Measurements from ENCODE around the gene CRHR2.

The CRHR2 gene

DNA sequence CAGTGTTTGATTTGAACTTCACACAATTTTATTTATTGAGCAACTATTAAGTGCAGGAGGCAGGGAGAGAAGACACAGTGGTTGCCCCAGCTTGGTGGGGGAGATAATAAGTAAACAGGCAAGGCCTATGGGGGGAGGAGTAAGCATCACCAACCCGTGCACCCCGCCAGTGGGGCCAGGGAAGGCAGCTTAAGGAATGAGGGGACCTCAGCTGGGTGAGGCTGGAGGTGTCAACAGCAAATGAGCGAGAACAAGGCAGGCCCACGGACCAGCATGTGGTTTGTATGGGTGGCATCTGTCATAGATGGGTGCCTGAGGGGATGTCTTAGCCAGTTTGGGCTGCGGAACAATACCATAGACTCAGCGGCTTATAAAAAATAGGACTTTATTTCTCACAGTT is 24.1 kb upstream of the CRHR2 start:
- DNase-seq, result no peak

DNA sequence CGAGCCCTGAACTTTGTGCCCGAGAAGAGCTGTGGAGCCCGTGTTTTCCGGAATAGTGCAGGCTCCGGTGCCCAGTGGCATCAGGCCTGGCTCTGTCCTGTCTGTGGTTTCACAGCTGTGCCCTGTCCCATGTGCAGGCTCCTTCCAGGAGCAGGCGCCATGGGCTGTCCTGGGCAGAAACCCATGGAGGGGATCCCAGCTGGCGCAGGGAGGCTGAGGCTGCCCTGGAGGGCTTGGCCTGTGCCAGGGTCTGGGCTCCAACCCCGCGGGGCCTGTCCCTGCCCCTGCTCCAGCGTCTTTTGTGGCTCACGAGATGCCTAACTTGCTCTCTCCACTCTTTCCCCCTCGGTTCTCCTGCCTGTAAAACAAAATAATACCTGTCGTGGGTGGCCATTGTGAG is 23.3 kb upstream of the CRHR2 start:
- DNase-seq, result no peak

DNA sequence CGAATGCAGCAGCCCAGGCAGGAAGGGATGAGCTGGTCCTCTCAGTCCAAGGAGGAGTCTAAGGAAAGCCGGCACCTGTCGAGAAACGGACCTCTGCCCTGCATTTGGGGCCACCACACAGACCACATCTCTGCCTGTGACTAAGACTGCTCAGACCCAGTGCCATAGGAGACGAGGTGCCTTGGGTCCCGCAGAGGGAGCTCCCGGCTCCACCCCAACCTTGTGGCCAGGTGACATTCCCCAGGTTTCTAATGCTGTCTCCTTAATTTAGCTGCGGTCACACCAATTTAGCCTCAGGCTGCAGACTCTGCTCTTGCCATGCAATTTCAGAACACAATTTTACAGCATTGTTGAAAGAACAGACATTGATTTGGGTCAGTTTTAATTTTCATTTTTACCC is 22.8 kb upstream of the CRHR2 start:
- DNase-seq, result no peak

DNA sequence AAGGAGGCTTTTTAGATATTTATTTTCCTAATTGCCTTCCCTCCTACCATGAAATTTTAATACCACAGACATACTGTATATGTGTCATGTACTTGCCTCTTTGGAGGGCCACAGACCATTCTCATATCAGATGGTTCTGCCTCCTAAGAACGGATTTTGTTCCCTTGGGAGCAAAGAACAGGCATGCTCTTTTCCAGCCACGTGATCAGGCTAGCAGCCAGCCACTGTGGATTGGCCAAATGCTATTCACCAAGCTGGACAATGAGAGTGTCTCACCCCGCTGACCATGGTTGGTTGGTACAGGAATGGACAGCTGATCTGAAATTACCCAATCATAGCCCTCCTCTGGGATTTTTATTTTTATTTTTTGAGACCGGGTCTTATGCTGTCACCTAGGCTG is 21.5 kb upstream of the CRHR2 start:
- no peak for DNase-seq

DNA sequence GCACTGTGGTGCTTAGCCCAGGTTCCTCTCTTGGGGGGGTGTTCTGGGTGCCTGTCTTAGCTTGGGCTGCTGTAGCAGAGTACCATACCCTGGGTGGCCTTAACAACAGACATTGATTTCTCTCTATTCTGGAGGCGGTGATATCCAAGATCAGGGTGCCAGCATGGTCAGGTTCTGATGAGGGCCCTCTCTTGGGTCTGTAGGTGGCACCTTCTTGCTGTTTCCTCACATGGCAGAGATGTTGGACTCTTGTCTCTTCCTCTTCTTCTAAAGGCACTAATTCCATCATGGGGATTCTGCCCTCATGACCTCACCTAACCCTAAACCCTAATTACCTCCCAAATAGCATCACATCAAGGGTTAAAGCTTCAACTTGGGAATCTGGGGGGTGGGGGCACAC is 19.9 kb upstream of the CRHR2 start:
- DNase-seq, result no peak

DNA sequence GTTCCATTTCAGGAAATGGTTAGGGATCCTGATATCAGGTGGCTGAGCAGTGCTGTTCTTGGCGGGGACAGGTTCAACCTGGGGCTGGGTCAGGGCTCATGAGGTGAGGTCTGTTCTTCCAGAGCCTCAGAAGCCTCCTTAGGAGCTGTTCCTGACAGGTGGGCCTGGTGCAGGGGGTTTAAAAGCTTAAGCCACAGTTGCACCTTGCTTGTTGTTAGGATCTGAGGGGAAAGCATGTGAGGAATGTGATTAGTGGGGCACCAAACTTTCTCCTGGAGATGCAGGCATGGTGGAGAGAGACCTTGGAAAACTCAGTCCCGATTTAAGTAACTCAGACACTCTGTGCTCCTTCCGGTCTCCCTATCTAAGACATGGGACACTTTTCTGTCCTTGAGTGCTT is 18.7 kb upstream of the CRHR2 start:
- no peak for DNase-seq

DNA sequence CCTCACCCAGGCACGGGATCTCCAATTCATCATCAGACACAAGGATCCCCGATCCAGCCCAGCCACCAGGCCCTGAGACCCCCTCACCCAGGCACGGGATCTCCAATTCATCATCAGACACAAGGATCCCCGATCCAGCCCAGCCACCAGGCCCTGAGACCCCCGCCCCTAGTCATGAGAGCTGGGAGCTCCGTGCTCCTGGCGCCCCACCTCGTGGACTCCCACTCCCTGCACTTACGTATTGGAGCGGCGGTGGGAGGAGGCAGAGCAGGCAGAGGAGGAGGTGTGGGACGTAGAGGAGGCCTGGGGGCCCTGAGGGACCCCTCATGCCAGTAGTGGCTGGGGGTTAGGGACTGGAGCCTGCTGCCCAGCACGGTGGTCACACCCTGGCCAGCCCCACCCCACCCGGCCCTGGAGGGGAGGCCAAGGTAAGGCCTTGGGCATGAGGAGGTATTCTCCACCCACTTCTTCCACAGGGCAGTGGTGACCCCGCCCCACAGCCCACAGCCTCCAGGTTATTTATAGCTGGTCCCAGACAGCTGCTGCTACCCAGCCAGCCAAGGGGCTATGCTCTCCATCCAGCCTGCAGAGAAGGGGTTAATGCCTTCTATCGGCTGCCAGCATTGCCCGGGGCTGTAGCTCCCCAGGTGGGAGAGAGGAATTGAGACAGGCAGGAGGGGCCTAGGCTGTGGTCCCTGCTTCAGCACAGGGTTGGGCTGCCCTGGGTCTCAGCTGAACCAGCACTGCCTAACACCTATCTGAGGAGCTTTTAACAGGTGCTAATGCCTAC is 17.6 kb upstream of the CRHR2 start:
- DNase-seq, result no peak

DNA sequence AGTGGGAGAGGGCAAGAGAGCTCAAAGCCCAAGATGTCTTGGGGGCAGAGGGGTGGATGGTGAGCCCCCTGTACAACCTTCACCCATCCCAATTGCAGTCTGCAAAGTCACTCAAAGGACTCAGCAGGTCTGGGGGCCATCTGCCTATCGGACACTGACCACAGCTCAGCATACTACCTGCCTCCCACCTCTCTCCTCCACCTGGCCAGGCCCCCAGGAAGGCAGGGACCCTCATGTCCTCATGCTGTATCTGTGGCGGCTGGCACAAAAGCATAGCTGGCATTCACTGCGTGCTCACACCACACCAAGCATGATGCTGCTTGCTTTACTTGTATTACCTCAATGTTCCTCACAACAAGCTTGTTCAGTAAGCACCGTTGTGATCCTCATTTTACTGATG is 16.2 kb upstream of the CRHR2 start:
- no peak for DNase-seq

DNA sequence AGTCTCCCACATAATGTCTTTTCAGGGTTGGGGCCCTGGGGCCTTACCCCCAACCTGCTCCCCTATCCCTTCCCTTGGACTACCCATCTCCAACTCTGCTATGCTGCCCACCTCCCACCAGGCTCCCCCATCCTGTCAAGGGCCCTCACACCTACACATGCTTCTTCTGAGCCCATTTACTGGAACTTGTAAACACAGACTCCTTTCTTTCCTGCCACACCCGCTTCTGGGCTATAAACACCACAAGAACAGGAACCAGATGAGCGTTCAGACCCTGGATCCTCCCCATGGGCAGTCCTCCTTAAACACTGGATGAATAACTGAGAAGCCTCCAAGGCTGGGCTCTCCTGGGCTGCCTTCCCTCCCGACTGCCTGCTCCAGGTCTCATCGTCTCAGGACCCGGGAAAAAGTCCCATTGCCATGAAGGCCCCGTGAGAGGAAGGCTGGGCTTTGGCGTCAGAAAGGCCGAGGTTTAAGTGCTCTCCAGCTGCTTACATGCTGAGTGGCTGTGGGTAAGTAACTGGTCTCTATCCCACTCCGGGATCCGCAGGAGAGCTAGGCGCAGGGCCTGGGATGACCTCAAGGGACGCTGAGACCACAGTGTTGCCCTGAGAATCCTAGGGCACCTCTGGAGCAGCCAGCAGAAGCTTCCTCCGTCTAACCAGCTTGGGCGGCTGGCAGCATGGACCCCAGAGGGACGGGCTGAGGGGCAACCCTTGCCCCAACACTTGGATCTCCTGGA is 15.6 kb upstream of the CRHR2 start:
- no peak for DNase-seq

DNA sequence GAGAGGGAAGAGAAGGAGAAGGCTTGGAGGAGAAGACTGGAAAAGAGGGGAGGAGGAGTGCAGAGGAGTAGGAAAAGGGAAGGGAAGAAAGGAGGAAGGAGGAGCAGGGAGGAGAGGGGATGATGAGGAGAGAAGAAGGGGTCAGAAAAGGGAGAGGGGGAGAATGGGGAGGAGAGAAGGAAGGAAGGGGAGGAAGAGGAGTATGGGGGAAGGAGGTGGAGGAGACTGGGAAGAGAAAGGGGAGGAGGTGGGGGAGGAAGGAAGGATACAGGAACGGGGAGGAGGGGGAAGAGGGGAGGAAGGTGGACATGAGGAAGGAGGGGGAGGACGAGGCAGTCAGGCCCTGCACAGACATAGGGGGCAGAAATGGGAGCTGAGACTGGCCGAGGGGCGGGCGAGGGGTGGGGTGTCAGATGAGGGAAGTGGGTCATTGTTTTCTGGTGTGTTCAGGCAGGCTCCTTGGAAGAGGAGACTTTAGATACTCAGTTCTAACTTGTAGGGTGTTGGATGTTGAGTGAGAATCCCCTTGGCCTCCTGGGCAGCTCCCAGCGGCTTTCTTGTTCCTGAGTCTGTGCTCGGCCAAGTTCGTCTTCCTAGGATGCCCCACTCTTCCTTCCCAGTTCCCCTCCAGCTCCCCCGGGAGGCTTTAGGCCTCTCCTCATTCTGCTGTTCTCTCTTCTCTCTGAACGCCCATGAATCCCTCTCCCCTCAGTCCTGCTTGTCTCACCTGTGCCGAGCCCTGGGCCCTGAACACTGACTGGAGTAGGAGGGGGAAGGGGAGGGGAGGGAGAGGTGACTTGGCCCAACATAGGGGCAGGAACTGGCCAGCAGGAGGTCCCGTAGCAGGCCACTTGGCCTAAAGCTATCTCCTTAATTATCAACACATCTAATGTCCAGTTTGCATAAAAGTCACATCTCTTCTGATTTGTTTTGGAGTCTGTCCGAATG is 12.8 kb upstream of the CRHR2 start:
- no peak for DNase-seq

DNA sequence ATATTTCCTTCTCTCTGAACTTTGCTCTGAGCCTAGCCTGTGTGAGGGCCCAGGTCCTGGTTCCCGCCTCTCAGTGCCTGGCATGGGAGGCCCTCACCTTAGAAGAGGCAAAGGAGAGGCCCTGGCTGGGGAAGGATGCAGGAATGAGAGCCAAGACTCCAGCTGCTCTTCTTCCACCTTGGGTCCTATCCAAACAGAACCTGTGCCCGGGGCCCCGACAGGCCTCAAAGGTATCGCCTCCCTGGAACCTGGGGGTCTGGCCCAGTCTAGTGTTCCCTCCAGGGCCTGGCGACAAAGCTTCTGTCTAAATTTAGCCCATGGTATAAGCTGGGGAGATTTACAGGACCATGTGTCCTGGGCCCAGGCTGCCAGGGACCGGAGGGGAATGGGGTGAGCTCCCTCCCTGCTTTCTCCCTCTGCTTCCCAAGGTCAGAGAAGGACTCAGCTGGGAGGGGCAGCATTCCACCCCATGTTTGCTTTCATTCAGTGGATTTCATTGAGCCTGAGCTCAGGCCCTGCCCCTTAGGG is 12.0 kb upstream of the CRHR2 start:
- DNase-seq, result no peak

DNA sequence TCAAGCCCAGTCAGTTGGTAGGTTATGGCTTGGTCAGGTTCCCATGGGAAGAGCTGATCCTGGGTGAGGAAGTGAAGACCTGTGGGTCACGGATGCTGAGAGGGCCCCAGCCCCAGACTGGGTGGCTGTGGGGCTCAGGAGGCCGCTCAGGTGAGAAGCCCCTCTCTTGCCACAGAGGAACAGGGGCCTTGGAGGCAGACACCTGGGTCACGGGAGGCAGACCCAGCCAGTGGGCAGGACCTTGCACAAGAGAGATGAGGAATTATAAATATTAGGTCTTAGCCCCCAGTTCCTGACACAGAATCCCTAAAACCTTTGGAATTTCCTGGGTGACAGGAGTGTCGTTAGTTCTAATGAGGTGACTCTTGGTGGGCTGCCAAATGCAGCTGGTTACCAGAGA is 10.6 kb upstream of the CRHR2 start:
- DNase-seq, result no peak

DNA sequence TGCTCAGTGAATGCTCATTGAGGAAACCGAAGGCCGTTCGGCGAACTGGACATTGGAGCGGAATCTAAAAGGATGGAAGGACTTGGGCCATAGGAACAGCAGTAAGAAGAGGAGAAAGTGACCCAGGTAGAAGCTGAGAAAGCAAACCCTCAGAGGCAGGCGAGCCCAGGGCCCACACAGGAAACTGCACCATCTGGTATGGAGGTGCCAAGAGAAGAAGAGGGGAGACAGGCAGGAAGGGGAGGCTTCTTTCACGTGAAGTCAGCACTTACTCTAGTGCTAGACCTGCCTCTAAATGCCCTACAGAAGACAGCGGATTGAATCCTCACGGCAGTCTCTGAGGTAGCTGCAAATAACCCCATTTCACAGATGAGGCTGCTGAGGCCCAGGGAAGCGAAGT is 10.2 kb upstream of the CRHR2 start:
- no peak for DNase-seq

DNA sequence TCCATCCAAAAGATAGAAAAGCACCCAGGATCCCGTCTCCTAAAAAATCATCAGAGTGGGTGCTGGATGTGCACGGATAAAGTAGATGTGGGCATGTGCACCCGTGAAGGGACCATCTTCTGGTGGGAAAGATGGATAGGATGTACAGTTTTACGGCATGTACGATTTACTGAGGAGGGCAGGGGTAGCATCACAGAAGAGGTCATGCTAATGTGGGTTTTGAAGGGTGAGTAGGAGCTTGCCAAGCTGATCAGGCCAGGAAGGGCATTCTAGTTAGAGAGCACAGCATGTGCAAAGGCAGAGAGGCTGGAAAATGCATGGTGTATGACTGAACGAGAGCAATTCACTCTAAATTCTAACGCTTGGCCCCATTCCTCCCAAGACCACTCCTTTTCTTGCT is 7.8 kb upstream of the CRHR2 start:
- no peak for DNase-seq

DNA sequence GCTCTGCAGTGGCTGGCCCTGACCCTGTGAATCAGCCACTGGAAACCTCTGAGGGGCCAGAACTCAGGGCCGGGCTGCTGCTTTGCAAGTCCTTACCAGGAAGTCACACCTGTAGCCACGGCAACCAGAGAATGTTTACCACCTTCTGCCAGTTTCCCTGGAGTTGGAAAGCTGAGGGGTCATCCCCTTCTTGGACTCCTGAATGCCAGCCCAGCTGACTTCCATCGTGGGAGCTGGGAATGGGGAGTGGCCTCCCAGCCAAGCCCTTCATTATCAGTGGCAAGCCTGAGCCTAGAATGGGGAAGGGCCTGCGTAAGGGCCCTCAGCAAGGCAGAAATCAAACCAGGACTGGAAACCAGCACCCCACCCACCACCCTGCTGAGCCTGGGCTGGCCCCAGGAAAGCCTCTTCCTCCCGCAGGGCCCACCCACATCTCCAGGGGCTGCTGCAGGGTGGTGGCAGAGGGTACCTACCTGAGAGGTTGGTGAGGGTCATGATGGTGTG is 6.5 kb upstream of the CRHR2 start:
- DNase-seq, result no peak

DNA sequence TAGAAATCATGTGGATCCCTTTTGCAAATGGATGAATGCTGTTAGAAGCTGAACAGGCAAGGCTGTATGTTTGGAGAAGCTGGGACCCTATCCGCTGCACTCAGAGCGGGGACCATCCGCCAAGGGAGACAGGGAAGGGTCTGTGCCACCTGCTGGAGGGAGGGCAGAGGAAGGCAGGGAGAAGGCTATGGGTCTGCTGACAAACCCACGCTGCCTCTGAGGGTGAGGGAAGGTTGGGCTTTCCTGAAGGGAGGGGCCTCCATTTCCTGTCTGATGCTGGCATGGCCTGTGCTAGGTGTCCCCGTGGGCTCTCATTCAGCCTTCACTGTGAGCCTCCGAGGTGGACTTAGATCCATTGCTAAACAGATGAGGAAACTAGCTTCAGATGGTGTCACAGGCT is 5.3 kb upstream of the CRHR2 start:
- no peak for DNase-seq

DNA sequence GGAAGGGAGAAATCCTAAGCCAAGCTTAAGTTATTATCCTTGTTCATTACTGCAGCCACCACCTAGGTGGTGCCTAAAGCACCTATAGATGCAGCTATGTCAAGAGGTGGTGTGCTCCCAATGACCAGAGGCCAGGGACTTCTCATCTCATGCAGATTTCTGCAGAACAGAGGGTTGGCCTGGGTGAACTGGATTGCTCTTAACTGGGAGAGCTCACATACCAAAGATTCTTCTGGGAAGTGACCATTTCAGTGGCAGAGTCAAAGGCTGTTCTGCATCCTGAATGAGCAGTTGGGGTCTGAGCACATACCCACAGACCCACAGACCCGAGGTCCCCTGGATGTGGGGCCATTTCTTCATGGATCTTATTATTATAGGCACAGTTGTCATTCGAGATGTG is 2.1 kb upstream of the CRHR2 start:
- DNase-seq, result no peak

DNA sequence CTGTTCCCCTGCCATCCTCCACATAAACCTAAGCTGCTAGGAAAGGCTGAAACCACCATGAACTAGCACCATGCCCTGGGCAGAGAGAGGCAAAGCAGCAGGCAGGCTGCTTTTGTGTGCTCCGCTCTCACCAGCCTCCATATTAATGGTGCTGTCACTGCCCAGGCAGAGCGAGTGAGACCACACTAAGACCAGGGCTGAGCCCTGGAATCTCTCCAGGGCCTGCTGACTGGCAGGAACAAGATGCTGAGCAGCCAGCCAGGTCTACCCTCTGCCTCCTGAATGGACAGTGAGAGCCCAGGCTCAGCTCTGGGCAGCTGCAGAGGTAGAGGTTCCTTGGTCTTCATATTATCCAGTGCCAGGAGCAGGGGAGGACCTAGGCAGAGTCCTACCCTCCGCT is 1.6 kb upstream of the CRHR2 start:
- DNase-seq, result no peak

DNA sequence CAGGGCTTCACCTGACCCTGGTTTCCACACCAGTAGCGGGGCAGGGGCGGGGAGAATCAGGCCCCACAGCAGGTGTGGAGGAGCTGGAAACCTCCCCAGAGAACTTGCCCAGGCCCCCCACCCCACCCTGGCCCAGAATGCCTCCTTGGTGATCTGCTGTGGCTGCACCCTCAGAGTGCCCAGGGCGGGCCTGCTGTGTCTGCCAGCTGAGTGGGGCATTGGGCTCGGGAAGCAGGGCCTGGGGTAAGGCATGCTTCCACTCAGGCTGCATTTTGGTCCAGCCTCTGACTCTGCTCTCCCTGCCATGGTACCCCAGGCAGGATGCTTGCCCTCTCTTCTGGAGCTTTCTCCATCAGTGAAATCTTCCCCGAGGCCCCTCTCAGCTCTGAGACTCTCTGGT is 1.1 kb upstream of the CRHR2 start:
- DNase-seq, result no peak

DNA sequence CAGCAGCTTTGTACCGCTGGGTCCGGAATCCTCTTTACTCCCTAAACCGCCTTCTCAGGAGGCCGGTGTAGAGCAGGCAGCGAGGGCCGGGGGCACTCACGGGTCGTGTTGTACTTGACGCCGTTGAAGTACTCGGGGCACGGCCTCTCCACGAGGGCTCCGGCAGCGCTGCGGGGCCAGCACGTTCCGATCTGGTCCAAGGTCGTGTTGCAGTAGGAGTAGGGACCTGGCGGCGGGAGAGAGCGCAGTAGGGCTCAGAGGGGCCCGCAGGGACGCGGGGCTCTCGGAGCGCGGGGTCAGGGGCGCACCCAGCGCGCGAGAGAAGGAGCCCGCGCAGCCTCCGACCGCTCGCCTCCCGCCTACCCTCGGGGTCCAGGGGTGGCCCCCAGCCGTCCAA is 443 bp downstream of the CRHR2 start:
- no peak for DNase-seq

DNA sequence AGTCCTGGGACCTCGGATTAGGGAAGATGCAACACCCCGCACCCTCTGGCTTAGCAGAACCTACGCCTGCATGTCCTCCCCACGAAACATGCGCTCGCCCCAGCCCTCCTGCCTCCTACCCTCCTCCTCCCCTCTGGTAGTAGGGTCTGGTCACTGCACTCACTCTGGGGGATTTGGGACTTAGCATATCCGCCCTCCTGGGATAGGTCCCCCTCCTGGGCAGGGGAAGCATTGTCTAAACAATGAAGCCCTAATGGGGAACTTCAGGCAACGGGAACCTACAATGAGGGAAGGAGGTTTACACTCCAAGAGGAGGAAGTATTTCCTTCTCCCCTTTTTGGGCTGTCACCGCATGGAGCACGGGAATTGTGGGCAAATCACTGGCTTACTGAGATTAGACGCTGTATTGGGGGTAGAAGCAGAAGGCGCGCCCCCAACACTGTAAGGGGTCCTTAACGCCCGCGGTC is 892 bp downstream of the CRHR2 start:
- no peak for DNase-seq

DNA sequence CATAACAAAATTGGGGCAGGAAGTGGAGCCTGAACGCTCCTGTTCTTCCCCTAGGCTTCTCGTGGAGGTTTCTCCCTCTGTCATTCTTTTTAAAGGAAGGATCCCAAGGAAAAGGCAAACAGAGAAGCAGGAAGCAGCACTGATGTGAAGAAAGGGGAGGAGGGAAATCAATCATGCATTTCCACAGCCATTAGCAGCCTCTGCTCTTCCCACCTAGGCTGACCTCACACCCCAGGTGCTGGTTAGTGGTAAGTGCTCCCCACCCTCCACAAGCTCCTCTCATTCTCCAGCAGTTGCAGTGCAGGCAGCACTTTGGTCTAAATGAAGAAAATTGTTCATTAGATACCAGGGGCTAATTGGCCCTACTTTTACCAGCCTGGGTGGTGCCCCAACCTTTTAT is 2.6 kb downstream of the CRHR2 start:
- DNase-seq, result no peak

DNA sequence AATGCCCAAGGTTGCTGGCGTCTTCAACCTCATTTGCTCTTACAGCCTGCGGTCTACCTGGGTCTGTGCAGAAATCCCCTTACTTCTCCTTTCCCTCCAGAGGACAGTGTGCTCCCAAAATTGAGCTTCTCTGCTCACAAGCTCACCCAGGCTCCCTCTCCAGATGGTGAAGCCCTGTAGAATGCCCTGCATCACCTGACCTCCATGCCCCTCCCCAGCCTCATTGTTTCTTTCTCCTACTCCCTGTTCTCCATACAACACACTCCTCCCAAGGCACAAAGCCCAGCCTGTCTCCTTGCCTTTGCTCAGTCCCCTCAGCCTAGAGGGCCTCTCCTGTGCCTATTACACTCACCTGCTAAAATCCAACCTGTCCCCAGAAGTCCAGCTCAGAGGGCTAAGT is 3.5 kb downstream of the CRHR2 start:
- DNase-seq, result no peak
